DOHH2 (cell line): Measurements from ENCODE around the gene LRRC4C.

ENCODE experiments used
- CTCF ChIP-seq: fragments of 200-600 bp; sonication (generic); IDR thresholded peaks from one replicate; pipeline ENCODE4 v1.5.1; 2014; ENCODE audit warnings: antibody characterized with exemption, mild to moderate bottlenecking, low read depth, low read length; ENCODE audit not compliant: poor library complexity, severe bottlenecking
- EZH2phosphoT487 ChIP-seq: fragments of 200-600 bp; sonication (generic); IDR thresholded peaks from 2 replicates; pipeline ENCODE4 v1.6.1; 2017; ENCODE audit warnings: borderline replicate concordance, mild to moderate bottlenecking, antibody characterized with exemption, low read length, moderate library complexity, mixed read lengths

GRCh38 chr11:40679276-40679675, 780.2 kb downstream of the LRRC4C start:
- TF ChIP-seq CTCF (no peak), EZH2phosphoT487 (no peak)
